ENCODE measurements around the gene TLCD4.
"Not testable (repeated sequence)": the region's sequence is repeated elsewhere in the genome, so short reads cannot be mapped to it uniquely, and the experiment has no call there.

The TLCD4 gene, protein sequence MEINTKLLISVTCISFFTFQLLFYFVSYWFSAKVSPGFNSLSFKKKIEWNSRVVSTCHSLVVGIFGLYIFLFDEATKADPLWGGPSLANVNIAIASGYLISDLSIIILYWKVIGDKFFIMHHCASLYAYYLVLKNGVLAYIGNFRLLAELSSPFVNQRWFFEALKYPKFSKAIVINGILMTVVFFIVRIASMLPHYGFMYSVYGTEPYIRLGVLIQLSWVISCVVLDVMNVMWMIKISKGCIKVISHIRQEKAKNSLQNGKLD

DNA sequence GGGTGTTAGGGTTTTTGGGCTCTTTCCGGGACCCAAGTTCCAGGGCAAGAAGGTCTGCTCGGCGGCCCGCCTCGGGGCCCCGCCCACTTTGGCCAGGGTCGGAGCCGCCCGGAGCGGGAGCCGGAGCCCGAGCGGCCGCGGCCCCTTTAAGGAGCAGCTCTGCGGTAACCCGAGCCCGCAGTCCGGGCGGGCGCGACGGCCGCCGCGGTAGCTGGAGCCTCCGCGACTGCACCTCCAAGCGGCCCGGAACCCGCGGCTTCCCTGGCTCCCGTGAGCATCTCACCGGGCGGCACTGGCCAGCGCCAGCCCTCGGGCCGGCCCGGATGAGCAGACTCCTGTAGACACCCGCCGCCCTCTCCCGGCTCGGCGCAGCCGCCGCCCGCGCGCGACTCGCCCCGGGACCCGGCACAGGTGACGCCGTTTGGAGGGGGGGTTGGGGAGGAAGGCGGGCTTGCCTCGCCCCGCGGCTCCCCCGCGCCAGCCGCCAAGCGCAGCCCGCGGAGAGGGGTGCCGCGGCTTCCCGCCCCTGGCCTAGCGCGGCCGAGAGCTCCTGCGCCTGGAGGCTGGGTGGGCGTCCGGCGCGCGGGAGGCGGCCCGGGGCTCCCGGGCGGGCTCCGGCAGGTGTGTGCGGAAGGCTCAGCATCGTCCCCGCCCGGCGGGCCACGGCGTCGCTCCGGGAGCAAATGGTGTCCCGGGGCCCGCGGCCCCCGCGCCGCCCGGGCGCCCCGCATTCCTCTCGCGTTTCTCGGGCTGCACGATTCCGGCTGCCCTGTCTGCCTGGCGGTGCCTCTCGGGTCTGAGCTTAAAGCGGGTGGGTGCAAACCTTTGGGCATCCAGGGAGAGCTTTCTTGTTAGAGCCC, at the start of gene TLCD4:
TSS of gene TLCD4 (plus strand) at position 149 of the 860 bp plus-strand sequence. CDS start 26,547 bp downstream, outside the sequence.
- peak; percentile 61 for DNase-seq (ENCODE audit: low spot score)

DNA sequence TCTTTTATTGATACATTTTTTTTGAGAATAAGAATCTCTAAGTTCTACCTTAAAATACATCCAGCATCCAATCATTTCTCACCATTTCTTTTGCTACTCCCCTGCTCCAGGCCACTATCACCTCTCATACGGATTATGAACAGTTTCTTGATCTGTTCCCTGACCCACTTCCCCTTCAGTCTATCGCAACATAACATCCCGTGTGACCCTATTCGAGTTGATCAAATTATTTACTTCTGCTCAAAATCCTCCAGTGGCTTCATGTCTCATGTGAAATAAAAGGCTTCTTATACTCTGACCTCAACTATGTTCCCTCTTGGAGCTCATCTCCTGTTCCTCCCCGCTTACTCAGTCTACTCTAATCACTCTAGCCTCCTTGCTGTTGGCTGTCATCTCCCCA, 49.6 kb upstream of the TLCD4 start:
- DNase-seq (ENCODE audit: low spot score) = no peak

DNA sequence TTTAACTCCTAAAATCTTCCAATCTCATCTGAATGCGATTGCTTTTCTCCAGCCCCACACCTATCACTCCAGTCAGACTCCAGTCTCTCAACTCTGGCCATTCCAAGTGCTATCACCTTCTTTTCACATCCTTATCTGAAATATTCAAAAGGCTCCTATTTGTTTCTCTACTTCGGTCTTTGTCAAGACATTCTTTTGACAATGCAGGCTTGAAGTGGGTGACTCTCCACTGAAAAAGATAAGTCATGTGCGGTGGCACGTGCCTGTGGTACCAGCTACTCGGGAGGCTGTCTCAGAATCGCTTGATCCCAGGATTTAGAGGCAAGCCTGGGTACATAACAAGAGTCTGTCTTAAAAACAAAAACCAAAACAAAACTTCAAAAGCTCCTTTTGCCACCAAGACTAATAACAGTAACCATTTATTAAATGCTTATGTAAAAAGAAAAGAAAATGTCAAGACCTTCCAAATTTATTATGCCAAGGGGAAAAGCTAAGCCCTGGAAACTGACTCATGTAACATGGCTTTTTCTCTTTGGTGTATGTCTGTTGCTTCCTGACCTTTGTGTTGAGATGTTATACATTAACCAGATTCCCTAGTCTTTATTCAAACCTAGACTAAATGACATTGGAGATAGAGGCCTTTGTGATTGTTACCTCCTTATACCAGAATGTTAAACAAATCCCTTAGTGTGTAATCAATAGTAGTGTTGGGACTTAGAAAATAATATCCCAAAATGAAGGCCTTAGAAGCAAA, 48.0 kb upstream of the TLCD4 start:
- DNase-seq (ENCODE audit: low spot score) = peak; percentile 56

DNA sequence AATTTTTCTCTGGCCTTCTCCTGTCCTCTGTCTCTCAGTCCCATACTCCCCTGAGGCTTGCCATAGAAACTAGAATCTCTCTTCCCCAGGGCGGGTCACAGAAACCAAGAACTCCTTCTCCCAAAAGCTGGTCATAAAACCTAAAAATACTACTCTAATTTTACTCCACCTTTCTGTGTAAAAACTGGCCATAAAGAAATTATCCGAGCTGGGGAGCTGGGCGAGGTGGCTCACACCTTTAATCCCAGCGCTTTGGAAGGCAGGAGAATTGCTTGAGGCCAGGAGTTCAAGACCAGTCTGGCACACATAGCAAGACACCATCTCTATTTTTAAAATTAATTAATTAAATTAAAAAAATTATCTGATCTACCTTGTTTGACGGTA, 47.5 kb upstream of the TLCD4 start:
- DNase-seq (ENCODE audit: low spot score) = no peak

DNA sequence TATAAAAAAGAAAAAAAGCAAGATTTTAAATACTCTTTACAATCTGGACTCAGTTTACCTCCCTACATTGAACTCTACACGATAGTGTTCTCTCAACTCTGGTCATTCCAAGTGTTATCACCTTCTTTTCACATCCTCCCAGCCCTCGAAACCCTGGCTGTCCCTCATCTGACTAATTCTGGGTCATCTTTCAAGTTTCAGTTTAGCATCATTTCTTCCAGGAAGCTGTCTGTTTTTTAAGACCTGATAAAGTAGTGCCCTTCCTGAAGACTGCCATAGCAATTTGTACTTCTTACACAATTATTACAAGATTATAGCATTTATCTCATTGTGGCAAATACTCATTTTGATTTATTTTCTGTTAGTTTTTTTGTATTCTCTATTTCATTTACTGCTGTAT, 45.6 kb upstream of the TLCD4 start:
- DNase-seq (ENCODE audit: low spot score) = no peak

DNA sequence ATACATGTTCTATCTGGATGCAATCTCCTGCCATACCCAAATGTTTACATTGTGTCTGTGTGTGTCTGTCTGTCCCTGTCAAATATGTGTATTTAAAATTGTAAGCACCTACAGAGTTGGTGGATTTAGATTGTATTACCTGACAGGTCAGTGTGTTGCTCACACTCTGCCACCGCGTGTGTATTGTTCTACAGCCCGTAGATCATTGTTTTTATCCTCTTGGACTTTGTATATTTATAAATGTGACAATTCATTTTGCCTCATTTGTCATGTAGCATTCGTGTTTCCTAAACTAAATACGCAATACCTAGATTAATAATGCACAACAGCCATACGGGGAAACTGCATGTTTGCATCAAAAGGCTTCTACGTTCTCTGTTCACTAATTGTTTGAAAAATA, 45.0 kb upstream of the TLCD4 start:
- DNase-seq (ENCODE audit: low spot score) = no peak

DNA sequence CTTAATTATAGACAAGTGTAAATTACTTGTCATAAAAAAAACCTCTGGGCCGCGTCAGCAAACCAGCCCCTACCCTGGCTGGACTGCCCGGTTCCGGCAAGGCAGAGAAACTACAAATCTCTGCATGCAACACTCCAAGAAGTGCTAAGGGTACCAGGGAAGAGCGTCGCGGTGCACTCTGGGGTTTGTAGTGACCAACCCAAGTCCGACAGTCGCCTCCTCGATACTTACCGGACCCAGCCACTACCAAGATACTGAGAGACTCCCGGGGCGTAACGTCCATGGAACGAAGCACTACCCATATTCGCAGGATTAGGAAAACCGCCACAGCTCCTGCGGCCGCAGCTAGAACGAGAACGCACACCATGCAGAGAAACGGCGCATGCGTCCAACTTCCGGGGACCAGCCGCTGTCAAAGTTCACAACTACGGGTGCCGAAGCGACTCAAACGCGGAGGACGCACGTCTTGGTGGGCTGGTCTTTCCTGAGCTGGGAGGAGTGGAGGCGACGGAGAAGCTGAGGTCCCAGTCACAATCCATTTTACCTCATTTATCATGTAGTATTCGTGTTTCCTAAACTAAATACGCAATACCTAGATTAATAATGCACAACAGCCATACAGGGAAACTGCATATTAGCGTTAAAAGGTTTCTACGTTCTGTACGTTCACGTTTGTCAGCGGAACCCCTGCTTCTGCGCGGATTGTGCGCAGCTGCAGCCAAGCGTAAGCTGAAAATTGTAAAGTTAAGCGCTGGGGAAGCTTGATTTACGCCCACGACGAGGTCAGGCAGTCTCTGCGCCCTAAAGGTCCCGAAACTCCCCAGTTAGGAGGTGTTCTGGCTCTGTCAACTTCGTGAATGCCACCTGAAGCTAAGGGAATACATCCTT, 44.4 kb upstream of the TLCD4 start, which contains the start of gene ALG14:
TSS of gene ALG14 (minus strand) at position 420 of the 888 bp plus-strand sequence. CDS start at position 367, 53 bp downstream.
- DNase-seq (ENCODE audit: low spot score) = peak; percentile 91

DNA sequence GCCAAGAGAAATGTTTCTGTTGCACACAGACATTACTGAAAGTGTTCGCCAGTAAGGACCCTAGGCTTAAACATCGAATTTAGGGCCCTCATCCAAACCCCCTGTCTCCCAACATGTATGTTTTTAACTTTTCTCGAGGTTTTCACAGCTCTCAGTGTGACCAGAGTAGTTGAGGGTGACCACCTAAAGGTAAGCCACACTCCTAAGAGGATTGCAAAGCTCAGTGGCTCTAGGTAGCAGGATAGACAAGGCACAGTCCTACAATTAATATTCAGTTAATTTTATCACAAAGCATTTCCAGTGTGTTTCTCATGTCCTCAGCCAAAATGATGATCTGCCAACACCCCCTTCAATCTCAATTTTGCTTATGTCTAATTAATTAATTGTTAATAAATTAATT, 43.7 kb upstream of the TLCD4 start:
- no peak for DNase-seq (ENCODE audit: low spot score)

DNA sequence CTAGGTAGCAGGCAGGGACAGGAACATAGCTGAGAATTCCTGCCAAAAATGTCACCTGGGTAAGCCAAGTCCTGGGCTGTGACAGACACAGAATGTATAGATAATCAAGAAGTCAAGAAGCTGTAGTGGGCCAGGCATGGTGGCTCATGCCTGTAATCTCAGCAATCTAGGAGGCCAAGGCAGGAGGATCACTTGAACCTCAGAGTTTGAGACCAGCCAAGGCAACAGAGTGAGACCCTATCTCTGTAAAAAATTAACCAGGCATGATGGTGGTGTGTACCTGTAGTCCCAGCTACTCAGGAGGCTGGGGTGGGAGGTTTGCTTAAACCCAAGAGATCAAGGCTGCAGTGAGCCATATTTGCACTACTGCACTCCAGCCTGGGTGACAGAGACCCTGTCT, 41.1 kb upstream of the TLCD4 start:
- DNase-seq (ENCODE audit: low spot score) = no peak

DNA sequence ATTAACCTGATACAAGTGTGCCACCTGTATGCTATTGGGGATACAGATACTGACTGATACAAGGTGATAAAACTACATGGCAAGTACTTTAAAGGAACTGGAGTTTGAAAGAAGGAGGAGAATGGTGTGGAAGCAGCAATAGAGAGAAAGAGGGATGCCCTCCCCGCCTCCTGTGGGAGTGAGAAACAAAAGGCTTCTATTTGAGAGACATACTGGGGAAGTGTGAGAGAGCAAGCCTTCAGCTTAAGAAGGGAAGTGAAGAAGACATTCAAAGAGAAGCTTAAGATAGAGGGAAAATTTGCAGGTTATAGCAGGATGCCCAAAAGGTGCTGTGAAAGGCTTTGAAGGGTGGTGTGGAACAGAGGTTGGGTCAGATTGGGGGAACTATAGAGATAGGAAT, 36.7 kb upstream of the TLCD4 start:
- DNase-seq (ENCODE audit: low spot score) = no peak

DNA sequence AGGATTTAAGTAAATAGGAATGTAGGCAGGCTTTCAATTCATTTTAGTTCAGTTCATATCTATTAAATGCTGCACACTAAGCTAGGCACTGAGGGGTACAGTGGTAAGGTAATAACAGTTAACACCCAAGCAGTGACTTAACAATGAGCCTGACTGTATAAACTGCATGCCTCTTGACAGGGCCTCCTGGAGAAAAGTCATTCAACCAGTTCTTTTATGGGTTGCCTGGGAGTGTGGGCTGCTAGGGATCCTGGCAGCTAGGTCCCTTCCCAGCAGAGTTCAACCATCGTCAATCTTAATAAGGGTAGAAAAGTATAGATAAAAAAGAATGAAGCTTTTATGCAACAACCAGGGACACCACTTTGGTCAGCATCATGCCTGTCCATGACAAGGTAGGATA, 36.3 kb upstream of the TLCD4 start:
- DNase-seq (ENCODE audit: low spot score) = no peak

DNA sequence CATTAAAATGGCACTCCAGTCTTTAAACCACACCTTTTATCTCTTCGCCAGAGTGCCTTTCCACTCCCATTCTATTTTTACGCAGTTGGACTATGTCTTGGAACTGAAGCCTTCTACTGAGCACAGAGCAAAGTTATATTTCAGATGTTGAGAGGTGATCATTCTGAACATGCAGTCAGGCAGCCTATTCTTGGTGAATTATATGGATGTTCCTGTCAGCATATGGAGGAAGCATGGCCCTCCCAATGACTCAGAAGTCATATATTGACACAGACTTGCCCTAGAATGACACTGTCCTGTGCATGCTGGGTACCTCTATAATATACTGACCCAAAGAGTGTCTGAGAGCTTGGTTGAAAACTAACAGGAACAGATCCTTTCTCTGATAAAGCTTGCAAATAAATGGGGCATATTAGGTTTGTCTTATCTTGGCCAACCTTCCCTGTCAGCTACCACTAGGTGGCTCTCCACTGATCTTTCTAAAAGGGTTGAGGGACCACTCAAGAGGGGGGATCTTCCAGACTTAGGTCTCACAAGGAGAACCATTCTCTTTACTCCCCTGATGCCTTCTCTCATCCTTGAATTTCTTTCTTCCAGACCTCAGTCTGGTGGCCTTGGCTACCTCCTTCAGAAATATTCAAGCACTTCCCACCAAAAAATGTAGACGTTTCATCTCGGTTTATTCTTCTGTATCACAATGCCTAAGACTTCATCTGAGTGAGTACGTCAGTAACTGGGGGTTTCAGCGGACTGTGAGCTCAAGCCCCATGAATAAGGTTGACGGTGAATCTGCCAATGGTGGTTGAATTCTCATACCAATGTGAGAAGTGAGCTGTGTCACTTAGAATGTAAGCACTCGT, 32.6 kb upstream of the TLCD4 start:
- peak; percentile 26 for DNase-seq (ENCODE audit: low spot score)

DNA sequence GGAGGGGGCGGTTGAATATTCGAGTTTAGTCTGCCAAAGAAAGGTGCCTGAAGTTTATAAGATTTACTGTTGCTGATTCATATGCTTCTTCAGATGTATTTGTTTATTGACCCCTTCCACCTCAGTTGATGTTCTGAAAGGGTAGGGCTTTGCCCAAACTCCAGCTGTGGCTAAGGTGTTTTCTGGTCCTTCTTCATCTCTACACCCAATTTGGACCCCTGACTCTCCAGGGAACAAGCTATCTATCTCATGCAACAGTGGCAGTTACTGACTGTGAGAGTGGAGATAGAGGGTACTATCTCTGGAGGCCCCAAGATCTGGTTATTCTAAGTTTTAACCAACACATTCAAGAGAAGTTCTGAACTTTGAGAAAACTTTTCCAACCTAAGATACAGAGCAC, 31.8 kb upstream of the TLCD4 start:
- no peak for DNase-seq (ENCODE audit: low spot score)

DNA sequence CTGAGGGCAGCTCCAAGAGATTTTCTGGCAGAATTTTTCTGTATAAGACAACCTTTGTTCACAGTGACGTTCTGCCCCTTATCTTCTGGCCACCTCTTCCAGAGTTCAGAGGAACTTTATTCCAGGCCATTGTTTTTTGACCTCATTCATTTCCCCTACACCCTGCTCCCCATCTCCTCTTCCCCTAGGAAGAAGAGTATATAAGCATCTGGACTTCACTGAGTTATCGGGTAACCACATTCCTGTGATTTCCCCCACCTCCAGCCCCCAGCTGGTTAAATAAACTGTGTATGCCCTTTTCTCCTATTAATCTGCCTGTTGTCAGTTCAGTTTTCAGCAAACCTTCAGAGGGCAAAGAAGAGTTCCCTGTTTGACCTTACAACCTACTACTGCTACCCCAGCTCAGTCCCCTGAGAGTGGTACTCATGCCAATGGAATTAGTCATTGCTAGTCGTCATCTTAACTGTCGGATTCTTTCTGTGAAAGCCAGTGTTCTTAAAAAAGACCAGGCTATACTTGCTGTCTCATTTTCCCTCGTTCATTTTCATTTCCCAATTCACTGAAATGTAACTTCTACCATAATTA, 30.1 kb upstream of the TLCD4 start:
- DNase-seq (ENCODE audit: low spot score) = peak; percentile 71

DNA sequence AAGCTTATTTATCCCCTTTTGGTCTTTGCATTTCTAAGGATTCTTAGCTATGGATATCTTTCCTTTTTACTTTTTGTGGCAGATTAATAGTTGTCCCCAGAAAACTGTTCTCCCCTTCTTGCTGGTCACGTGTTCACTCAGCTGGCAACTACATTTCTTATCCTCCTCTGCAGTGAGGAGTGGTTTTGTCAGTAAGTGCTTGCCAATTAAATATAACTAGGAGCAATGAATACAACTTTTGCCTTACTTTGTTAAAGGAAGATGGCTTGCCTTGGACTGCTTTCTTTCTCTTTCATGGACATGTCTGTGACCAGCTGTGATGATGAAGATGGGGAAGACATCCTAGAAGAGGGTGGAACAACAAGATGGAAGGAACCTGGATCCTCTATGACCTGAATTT, 28.9 kb upstream of the TLCD4 start:
- no peak for DNase-seq (ENCODE audit: low spot score)

DNA sequence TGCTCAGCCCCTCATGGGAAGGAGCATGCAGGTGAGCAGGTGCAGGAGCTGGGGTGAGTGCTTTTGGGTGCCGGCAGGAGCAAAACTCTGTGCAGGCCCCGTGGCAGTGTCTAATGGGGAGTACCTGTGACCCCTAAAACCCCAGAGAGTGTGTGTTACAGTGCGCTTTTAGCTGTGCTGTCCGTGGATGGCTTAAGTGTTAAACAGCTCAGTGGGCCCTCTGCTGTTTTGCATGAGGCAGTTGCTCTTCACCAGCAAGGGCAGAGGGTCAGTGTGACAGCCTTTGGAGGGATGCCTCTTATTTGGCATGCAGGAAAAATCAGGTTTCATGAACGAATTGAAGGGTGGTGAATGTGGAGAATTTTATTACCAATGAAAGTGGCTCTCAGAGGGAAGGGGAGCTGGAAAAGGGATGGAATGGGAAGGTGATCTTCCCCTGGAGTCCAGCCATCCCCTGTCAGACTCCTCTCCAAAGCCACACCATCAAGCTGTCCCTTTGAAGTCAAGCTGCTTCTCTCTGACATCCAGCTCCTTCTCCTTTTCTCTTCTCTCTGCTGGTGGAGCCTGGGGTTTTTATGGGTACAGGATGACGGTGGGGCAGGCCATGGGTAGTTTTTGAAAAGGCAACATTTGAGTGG, 27.4 kb upstream of the TLCD4 start:
- no peak for DNase-seq (ENCODE audit: low spot score)

DNA sequence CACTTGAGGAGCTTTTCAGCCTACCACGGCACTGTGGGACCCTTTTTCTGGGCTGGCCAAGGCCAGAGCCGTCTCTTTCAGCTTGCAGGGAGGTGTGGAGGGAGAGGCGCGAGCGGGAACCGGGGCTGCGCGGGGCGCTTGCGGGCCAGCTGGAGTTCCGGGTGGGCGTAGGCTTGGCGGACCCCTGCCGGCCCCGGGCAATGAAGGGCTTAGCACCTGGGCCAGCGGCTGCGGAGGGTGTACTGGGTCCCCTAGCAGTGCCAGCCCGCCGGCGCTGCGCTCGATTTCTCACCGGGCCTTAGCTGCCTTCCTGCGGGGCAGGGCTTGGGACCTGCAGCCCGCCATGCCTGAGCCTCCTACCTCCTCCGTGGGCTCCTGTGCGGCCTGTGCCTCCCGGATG, 25.9 kb upstream of the TLCD4 start:
- not testable (repeated sequence) for DNase-seq (ENCODE audit: low spot score)

DNA sequence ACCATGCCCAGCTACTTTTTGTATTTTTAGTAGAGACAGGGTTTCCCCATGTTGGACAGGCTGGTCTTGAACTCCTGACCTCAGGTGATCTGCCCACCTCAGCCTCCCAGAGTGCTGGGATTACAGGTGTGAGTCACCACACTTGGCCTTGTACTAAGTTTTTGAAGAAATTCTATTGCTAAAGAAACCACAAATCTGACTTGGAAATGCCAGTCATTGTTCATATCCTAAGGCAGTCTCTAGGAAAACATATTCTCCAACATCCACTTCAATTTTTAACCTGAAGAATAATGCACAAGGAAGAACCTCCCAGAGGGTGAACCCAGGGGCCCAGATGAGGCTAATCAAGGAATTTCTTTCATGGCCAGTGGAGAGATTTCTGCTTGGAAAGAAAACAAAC, 24.3 kb upstream of the TLCD4 start:
- not testable (repeated sequence) for DNase-seq (ENCODE audit: low spot score)

DNA sequence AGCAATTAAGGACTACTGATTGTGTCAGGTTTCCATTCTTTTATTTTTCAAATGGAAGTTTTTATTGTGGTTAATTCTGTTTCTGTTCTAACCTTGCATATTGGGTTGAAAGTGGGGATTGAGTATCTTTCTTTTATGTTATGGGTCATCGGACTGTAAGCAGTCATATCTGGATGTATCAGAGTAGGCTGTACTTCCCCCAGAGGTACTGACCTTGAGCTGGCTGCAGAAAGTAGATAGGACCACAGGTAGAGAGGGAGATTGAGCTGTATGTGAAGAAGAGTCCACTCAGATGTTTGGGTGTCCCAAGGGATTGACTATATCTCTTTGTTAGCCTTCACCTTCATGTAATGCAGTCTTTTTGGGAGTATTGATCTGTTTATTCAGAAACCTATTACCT, 23.9 kb upstream of the TLCD4 start:
- no peak for DNase-seq (ENCODE audit: low spot score)

DNA sequence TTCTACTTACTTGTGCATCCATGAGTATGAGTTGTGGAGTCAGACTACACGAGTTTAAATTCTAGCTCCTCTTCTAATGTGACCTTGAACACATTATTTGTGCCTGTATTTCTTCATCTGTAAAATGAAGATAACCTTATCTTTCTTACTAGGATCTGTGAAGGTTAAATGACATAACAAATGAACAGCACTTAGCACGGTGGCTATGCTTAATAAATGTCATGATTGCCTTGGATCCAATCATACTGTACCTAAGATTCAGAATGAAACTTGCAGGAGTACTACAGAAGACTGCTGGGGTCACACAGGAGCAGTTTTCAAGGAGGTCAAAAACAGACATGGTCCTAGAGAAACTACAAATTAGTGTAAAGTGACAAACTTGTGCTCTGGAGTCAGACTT, 22.2 kb upstream of the TLCD4 start:
- no peak for DNase-seq (ENCODE audit: low spot score)

Measured in SW480 (cell line).